ENCODE data around the gene UVRAG.
A peak's percentile ranks its signal among the peaks of the same experiment; 100 is the strongest.
"Not testable (repeated sequence)": the region's sequence is repeated elsewhere in the genome, so short reads cannot be mapped to it uniquely, and the experiment has no call there.

The UVRAG gene

GRCh38 chr11:75827562-75827961, 12.6 kb downstream of the UVRAG start:
- no peak for DNase-seq
- intact Hi-C loops (cut with DNase I) = no loop called here

DNA sequence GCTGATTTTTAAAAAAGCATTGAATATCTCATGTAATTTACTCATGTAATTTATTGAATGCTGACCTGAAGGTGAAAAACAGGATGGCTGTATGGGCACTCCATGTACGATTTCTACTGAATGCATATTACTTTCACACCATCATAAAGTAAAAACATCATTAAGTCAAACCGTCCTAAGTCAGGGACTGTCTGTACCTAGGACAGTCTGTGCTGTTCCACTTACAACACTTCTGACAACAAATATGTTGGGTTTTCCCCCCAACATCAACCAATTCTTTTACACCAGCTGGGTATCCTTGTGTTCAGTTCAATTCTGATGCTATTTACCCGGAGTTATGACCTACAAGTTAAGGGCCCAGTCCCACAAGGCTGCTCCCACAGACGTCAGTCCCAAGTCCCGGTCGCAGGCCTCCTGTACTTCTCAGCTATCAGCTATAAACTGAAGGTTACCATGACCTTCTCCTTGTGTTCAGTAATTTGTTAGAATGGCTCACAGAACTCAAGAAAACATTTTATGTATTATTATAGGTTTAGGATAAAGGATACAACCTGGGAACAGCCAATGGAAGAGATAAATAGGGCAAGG, 17.0 kb downstream of the UVRAG start:
- intact Hi-C loops (cut with DNase I) = no loop called here
- no peak for DNase-seq

- intact Hi-C loops (cut with DNase I) = no loop called here
- DNase-seq = no peak
Observed at GRCh38 chr11:75834728-75835127, 19.7 kb downstream of the UVRAG start.

- no peak for DNase-seq
- intact Hi-C loops (cut with DNase I) = no loop called here
Observed at GRCh38 chr11:75836417-75836816, 21.4 kb downstream of the UVRAG start.

GRCh38 chr11:75839851-75840250, 24.8 kb downstream of the UVRAG start:
- intact Hi-C loops (cut with DNase I) = no loop called here
- DNase-seq = no peak

- intact Hi-C loops (cut with DNase I) = no loop called here
- DNase-seq = no peak
Observed at GRCh38 chr11:75840522-75840921, 25.5 kb downstream of the UVRAG start.

- no peak for DNase-seq
- intact Hi-C loops (cut with DNase I) = no loop called here
Observed at GRCh38 chr11:75841739-75842138, 26.7 kb downstream of the UVRAG start.

- intact Hi-C loops (cut with DNase I) = no loop called here
- no peak for DNase-seq
Observed at GRCh38 chr11:75845324-75845723, 30.3 kb downstream of the UVRAG start.

DNA sequence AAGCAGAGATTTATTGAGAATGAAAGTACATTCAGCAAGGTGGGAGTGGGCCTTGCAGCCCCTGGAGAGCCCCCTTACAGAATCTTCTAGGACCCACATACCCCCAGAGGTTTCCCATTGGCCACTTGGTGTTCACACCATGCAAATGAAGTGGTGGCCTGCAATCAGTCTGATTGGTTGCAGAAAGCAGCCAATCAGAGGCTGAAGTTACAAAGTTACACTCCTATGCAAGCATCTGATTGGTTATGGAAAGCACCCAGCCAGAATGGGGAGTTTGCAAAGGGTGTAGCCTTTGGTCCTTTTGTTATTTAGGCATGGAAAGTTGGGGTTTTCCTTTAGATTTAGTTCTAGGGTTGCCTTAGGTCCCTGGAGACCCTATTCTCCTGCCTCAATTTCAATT, 34.9 kb downstream of the UVRAG start:
- DNase-seq = no peak
- intact Hi-C loops (cut with DNase I) = no loop called here

- intact Hi-C loops (cut with DNase I) = no loop called here
- DNase-seq = no peak
Observed at GRCh38 chr11:75850787-75851186, 35.8 kb downstream of the UVRAG start.

GRCh38 chr11:75851203-75851602, 36.2 kb downstream of the UVRAG start:
- DNase-seq = no peak
- intact Hi-C loops (cut with DNase I) = no loop called here

DNA sequence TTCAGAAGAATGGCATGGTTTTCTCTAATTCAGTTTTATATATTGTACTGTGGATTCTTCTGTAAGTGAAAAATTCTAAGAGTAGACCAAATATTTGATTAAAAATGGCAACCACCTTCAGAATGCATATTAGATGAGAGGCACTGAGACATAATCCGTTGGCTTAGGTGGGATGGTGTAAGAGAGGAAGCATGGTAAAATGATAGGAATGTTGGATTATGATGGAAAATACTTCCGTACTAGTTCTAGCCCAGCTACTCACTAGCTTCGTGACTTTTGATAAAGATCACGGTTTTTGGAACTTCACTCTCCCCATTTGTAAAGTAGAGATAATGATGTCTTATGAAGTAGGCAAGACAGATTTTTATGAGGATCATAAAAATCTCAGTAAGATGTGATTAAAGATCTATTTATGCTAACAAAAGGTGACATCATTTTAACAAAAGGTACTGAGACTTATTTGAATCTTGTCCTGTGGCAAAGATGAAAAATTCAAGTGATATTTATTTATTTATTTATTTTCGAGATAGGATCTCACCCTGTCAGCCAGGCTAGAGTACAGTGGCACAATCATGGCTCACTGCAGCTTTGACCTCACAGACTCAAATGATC, 37.5 kb downstream of the UVRAG start:
- no peak for DNase-seq
- intact Hi-C loops (cut with DNase I) = no loop called here

- intact Hi-C loops (cut with DNase I); DNase-seq: not testable (repeated sequence)
Observed at GRCh38 chr11:75853563-75853962, 38.6 kb downstream of the UVRAG start.

DNA sequence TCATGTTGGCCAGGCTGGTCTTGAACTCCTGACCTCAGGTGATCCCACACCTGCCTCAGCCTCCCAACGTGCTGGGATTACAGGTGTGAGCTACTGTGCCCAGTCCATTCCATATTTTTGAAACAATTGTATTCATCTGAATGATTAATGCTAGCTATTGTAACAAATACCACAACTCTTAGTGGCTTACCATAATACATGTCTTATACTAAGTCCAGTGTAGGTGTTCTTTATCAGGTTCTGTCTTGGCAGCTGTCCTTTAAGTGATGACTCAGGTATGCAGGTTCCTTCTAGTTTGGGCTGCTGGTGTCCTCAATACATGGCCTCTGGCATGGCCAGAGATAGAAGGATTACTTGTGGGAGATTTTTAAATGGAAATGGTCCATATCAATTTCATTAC, 39.0 kb downstream of the UVRAG start:
- intact Hi-C loops (cut with DNase I) = no loop called here
- DNase-seq = no peak

DNA sequence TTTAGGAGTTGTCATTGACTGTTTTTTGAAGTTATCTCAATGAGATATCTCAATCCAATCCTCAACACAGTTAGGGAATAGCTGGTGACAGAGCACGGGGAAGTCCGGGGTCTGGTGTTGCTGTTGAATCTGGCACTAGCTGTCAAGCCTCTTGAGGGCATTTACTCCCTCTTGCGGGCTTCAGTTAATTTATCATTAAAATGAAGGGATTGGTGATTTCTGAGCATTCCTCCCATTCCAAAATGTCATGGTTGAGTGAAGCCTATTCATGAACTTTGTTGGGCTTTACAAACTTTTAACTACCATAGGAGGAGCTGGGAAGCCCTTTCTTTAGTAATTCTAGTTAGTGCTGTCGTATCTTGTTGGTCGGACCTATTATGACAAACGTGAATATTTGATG, 40.2 kb downstream of the UVRAG start:
- intact Hi-C loops (cut with DNase I) = no loop called here
- no peak for DNase-seq

- intact Hi-C loops (cut with DNase I) = no loop called here
Observed at GRCh38 chr11:75856912-75857311, 41.9 kb downstream of the UVRAG start.

GRCh38 chr11:75858042-75858441, 43.0 kb downstream of the UVRAG start:
- no peak for DNase-seq
- intact Hi-C loops (cut with DNase I) = no loop called here

More at GRCh38 chr11:75856912-75857311, 41.9 kb downstream of the UVRAG start:
- DNase-seq = no peak

DNA sequence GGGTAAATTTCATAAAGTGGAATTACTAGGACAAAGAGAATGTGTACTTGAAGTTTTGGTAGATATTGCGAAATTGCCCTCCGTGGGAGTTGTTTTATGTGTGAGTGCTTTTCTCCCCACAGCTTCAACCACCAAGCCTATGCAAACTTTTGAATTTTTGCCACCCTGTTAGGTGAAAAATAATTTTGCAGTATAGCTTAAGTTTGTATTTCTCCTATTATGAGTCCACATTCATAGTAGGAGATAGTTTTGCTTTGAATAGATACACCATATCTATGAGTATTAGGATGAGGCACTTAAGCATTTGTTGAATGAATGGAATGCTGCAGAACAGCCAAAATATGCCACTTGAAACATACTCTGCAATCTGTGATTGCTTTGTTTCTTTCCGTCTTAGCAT, 43.6 kb downstream of the UVRAG start:
- DNase-seq = no peak
- intact Hi-C loops (cut with DNase I) = no loop called here

- no peak for DNase-seq
- intact Hi-C loops (cut with DNase I) = no loop called here
Observed at GRCh38 chr11:75859614-75860013, 44.6 kb downstream of the UVRAG start.

DNA sequence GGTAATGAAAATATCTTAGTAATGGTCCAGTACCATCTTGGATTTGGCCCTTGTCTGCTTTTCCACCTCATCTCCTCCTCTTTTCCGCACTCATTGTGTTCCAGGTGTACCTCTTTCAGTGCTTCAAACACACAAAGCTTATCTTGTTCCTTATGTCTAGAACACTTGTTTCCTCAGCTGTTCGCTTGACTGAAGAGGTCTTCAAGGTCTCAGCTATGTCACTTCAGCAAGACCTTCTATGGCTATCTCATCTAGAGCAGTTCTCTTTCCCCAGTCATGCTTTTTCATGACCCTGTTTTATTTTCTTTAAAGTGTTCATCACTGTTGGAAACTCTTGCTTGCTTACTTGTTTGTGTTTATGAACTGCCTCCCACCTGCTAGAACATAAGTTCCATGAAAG, 47.4 kb downstream of the UVRAG start:
- DNase-seq = no peak
- intact Hi-C loops (cut with DNase I) = no loop called here

DNA sequence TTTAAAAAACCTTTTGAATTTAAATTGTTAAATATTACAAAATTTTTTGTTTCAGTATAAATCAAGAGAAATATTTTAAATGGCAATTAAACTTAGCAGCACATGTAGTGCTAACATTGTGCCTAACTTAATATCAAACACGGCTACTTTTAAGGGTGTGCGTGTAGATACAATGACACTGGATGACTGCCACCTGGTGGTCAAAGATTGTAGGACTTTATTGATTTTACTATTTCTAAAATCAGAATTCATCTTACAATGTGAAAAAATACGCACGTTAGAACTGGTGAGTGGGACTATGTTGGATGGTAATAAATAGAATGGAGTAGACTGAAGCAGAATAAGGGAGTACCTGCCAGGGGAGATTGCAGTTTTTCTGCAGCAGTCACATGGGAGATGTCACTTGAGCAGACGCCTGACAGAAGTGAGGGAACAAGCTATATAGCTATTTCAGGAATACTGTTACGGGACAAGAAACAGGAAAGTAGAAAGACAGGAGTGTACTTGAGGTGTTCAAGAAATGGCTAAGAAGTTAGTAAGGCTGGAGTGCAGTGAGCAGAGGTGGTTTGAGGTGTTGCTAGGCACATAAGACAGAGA, 52.9 kb downstream of the UVRAG start:
- peak in 1 of 10 donors; percentile 43 for DNase-seq
- intact Hi-C loops (cut with DNase I) = loop anchor here (1.0 to 5.0 kb wide), 5 partner anchors 51 to 321 kb away; partner anchors contain the start of gene UVRAG

GRCh38 chr11:75868990-75869389, 54.0 kb downstream of the UVRAG start:
- no peak for DNase-seq

More at GRCh38 chr11:75868990-75869389, 54.0 kb downstream of the UVRAG start:
- intact Hi-C loops (cut with DNase I) = loop anchor here (1.0 to 5.0 kb wide), 5 partner anchors 52 to 322 kb away; partner anchors contain the start of gene UVRAG
